Trophoblast cell (in vitro differentiated cells and primary cell): Measurements from ENCODE around the gene VSTM4.

Experiments used
- DNase-seq, 2 donors: peaks; one replicate each; pipeline ENCODE4 v3.0.0-alpha.2; 2016
- H2AFZ ChIP-seq: 2 replicates; pipeline ENCODE4 v1.6.1; 2013; ENCODE audit warnings: low read length, moderate library complexity, mild to moderate bottlenecking; ENCODE audit not compliant: insufficient read depth, poor library complexity
- H2AK5ac ChIP-seq: 2 replicates; pipeline ENCODE4 v1.6.1; 2013; ENCODE audit warnings: mild to moderate bottlenecking, low read length
- H2BK120ac ChIP-seq: 2 replicates; pipeline ENCODE4 v1.6.1; 2013; ENCODE audit warnings: low read length, mild to moderate bottlenecking, moderate library complexity; ENCODE audit not compliant: insufficient read depth, poor library complexity
- H2BK12ac ChIP-seq: 2 replicates; pipeline ENCODE4 v1.6.1; 2013; ENCODE audit warnings: mild to moderate bottlenecking, low read length, moderate library complexity
- H2BK5ac ChIP-seq: 2 replicates; pipeline ENCODE4 v1.6.1; 2013; ENCODE audit warnings: low read length, low read depth, moderate library complexity, mild to moderate bottlenecking; ENCODE audit not compliant: poor library complexity
- H3K14ac ChIP-seq: 2 replicates; pipeline ENCODE4 v1.6.1; 2013; ENCODE audit warnings: mild to moderate bottlenecking, low read length
- H3K18ac ChIP-seq: 2 replicates; pipeline ENCODE4 v1.6.1; 2013; ENCODE audit warnings: mild to moderate bottlenecking, low read length
- H3K23ac ChIP-seq: 2 replicates; pipeline ENCODE4 v1.6.1; 2013; ENCODE audit warnings: low read length
- H3K27ac ChIP-seq: 2 replicates; pipeline ENCODE4 v1.5.1; 2013; ENCODE audit warnings: low read depth, mild to moderate bottlenecking, inconsistent platforms, low read length, moderate library complexity
- H3K27me3 ChIP-seq: 2 replicates; pipeline ENCODE4 v1.6.1; 2013; ENCODE audit warnings: inconsistent platforms, mild to moderate bottlenecking, low read length, moderate library complexity; ENCODE audit not compliant: insufficient read depth
- H3K36me3 ChIP-seq, 2 experiments: 1 replicate in 1 of 2; 2 replicates in 1 of 2; pipeline ENCODE4 v1.6.1; 2013; ENCODE audit warnings: low read length in 2 of 2, mild to moderate bottlenecking in 2 of 2, moderate library complexity in 1 of 2; ENCODE audit not compliant: insufficient read depth in 2 of 2, control insufficient read depth in 1 of 2
- H3K4ac ChIP-seq: 2 replicates; pipeline ENCODE4 v1.6.1; 2013; ENCODE audit warnings: low read depth, mild to moderate bottlenecking, low read length, moderate library complexity
- H3K4me1 ChIP-seq, 2 experiments: 1 replicate in 1 of 2; 2 replicates in 1 of 2; pipeline ENCODE4 v1.6.1; 2013; ENCODE audit warnings: low read length in 2 of 2, mild to moderate bottlenecking in 2 of 2, moderate library complexity in 1 of 2; ENCODE audit not compliant: insufficient read depth in 2 of 2, control insufficient read depth in 1 of 2
- H3K4me2 ChIP-seq: 2 replicates; pipeline ENCODE4 v1.6.1; 2013; ENCODE audit warnings: inconsistent platforms, mild to moderate bottlenecking, low read length, moderate library complexity
- H3K4me3 ChIP-seq: 2 replicates; pipeline ENCODE4 v1.5.1; 2013; ENCODE audit warnings: mild to moderate bottlenecking, low read depth, low read length, inconsistent platforms
- H3K79me1 ChIP-seq: one replicate; pipeline ENCODE4 v1.6.1; 2013; ENCODE audit warnings: low read length
- H3K79me2 ChIP-seq: 2 replicates; pipeline ENCODE4 v1.6.1; 2013; ENCODE audit warnings: low read length, mild to moderate bottlenecking; ENCODE audit not compliant: control insufficient read depth, insufficient read depth, poor library complexity
- H3K9ac ChIP-seq: 2 replicates; pipeline ENCODE4 v1.6.1; 2013; ENCODE audit warnings: mild to moderate bottlenecking, low read length
- H3K9me3 ChIP-seq: 2 replicates; pipeline ENCODE4 v1.6.1; 2013; ENCODE audit warnings: low read depth, mild to moderate bottlenecking, control low read depth, inconsistent platforms, low read length; ENCODE audit not compliant: insufficient read depth
- H4K12ac ChIP-seq: 2 replicates; pipeline ENCODE4 v1.6.1; 2013; ENCODE audit warnings: low read depth, mild to moderate bottlenecking, low read length, moderate library complexity
- H4K8ac ChIP-seq: 2 replicates; pipeline ENCODE4 v1.6.1; 2013; ENCODE audit warnings: low read depth, mild to moderate bottlenecking, low read length, moderate library complexity
- H4K91ac ChIP-seq: one replicate; pipeline ENCODE4 v1.6.1; 2013; ENCODE audit warnings: low read depth, mild to moderate bottlenecking, low read length, moderate library complexity
- WGBS: extraction: QIAGEN DNeasy Blood & Tissue Kit; methylation state at CpG from one replicate; pipeline ENCODE4 v1.1.7; 2013; ENCODE audit warnings: missing lambda C conversion rate; ENCODE audit not compliant: insufficient read length, insufficient coverage; ENCODE audit errors: extremely low coverage; 5-methylcytosine and 5-hydroxymethylcytosine counted together

Gene VSTM4

DNA sequence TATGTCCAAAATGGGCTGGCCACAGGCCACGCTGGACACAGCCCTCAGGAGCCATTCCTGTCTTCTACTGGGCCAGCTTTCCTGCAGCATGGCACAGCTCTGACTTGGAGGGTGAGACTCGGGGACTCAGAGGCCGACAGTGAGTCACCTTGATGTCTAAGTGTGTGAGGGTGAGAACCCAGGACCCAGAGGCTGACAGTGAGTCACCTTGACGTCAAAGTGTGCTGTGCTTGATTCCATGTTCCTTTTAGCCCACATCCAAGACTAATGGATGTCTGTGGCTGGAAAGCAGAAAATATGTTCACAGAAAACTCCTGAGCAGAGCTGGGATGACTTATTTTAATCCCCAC is 24.5 kb upstream of the VSTM4 start:
- Histone ChIP-seq H3K9me3 (no peaks in the 10 kb centered on the region), H4K12ac (no peak overlapping the region), H3K18ac (no peak overlapping the region), H3K27me3 (no peaks in the 10 kb centered on the region), H2BK12ac (no peak overlapping the region), H3K79me2 (no peaks in the 10 kb centered on the region), H3K36me3 (no peaks in the 10 kb centered on the region), H3K4ac (no peak overlapping the region), H2BK5ac (no peak overlapping the region), H3K79me1 (no peaks in the 10 kb centered on the region), H2AK5ac (no peak overlapping the region), H4K8ac (no peak overlapping the region), H3K9ac (no peak overlapping the region), H2BK120ac (no peak overlapping the region), H3K14ac (no peak overlapping the region), H2AFZ (no peak overlapping the region), H3K4me2 (no peak overlapping the region), H3K4me3 (peak overlapping the region; percentile 14), H4K91ac (no peak overlapping the region), H3K23ac (no peak overlapping the region), H3K27ac (no peak overlapping the region), H3K4me1 (no peaks in the 10 kb centered on the region)
- peak; percentile 13 to 15 for DNase-seq
- WGBS: no CpG with 5 or more reads among the region's 4 CpGs

GRCh38 chr10:49139028-49139845 is 23.9 kb upstream of the VSTM4 start:
- WGBS: no CpG with 5 or more reads among the region's 8 CpGs
- Histone ChIP-seq H3K4me3 (peak overlapping the region; percentile 14), H2BK5ac (no peak overlapping the region), H3K36me3 (no peaks in the 10 kb centered on the region), H4K12ac (no peak overlapping the region), H3K4ac (no peak overlapping the region), H3K9ac (no peak overlapping the region), H3K79me1 (no peaks in the 10 kb centered on the region), H4K8ac (no peak overlapping the region), H2BK12ac (no peak overlapping the region), H3K79me2 (no peaks in the 10 kb centered on the region), H3K18ac (no peak overlapping the region), H2AFZ (no peak overlapping the region), H3K4me2 (no peak overlapping the region), H3K14ac (no peak overlapping the region), H3K27ac (no peak overlapping the region), H2AK5ac (no peak overlapping the region), H3K23ac (no peak overlapping the region), H2BK120ac (no peak overlapping the region), H4K91ac (no peak overlapping the region), H3K4me1 (no peaks in the 10 kb centered on the region), H3K27me3 (no peaks in the 10 kb centered on the region), H3K9me3 (no peaks in the 10 kb centered on the region)
- DNase-seq: peak in 1 of 2 donors; percentile 4

DNA sequence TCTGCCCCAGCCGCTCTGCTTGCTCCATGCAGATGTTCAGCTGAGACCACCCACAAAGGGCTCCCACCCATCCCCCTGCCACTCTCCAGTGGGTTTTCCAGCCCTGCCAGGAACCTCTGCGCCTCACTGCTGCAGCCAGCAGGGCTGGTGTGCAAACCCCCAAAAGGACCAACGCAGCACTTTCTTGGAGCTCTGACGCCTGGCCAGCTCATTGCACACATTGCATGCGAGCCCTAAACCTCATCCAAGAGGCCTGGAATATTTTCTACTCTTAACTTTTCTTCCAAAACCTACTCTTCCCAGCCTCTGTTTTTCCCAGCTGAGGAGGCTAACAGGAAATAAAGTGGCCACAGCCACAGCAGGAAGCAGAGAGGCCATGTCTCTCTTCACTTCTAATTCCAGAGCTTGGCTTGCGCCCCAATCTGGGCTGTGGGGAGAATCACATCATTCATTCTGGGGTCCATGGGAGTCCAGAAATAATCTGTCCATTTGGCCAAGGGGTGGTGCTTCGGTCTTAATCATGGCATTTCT is 23.1 kb upstream of the VSTM4 start:
- Histone ChIP-seq H3K27ac (no peak overlapping the region), H3K36me3 (no peaks in the 10 kb centered on the region)
- no CpG with 5 or more reads among the region's 7 CpGs for WGBS

GRCh38 chr10:49136525-49136924 is 21.2 kb upstream of the VSTM4 start:
- H3K4ac ChIP-seq: no peak overlapping the region
- H4K8ac ChIP-seq: no peak overlapping the region
- H3K79me2 ChIP-seq: no peaks in the 10 kb centered on the region
- H3K23ac ChIP-seq: no peak overlapping the region
- no CpG with 5 or more reads among the region's 1 CpG for WGBS
- no peak overlapping the region for H3K27ac ChIP-seq
- no peak overlapping the region for H3K9ac ChIP-seq
- no peak overlapping the region for H3K18ac ChIP-seq
- no peak overlapping the region for H4K91ac ChIP-seq
- peaks cover 5% of the 10 kb centered on the region for H3K9me3 ChIP-seq
- no peaks in the 10 kb centered on the region for H3K36me3 ChIP-seq
- no peaks in the 10 kb centered on the region for H3K79me1 ChIP-seq
- H3K14ac ChIP-seq: no peak overlapping the region
- H3K4me2 ChIP-seq: no peak overlapping the region
- H2BK12ac ChIP-seq: no peak overlapping the region
- H4K12ac ChIP-seq: no peak overlapping the region
- H3K27me3 ChIP-seq: no peaks in the 10 kb centered on the region
- H2AFZ ChIP-seq: no peak overlapping the region
- H2BK120ac ChIP-seq: no peak overlapping the region
- H3K4me3 ChIP-seq: no peak overlapping the region
- no peak overlapping the region for H2AK5ac ChIP-seq
- H2BK5ac ChIP-seq: no peak overlapping the region
- no peaks in the 10 kb centered on the region for H3K4me1 ChIP-seq
- no peak for DNase-seq

More for the DNA sequence above, 23.1 kb upstream of the VSTM4 start:
- no peak overlapping the region for H3K4ac ChIP-seq
- no peak overlapping the region for H2BK12ac ChIP-seq
- no peak overlapping the region for H4K91ac ChIP-seq
- H2BK120ac ChIP-seq: no peak overlapping the region
- no peaks in the 10 kb centered on the region for H3K9me3 ChIP-seq
- no peak overlapping the region for H4K8ac ChIP-seq
- H3K18ac ChIP-seq: no peak overlapping the region
- H3K4me1 ChIP-seq: no peaks in the 10 kb centered on the region
- no peaks in the 10 kb centered on the region for H3K27me3 ChIP-seq
- H3K79me2 ChIP-seq: no peaks in the 10 kb centered on the region
- no peak overlapping the region for H4K12ac ChIP-seq
- H2AFZ ChIP-seq: no peak overlapping the region
- no peak overlapping the region for H3K14ac ChIP-seq
- DNase-seq: no peak
- H2AK5ac ChIP-seq: no peak overlapping the region
- no peaks in the 10 kb centered on the region for H3K79me1 ChIP-seq
- no peak overlapping the region for H3K9ac ChIP-seq
- H2BK5ac ChIP-seq: no peak overlapping the region
- H3K4me3 ChIP-seq: no peak overlapping the region
- no peak overlapping the region for H3K23ac ChIP-seq
- H3K4me2 ChIP-seq: no peak overlapping the region
